Esophagus (tissue), 2 donors: ENCODE results near the gene PTPRZ1. TPM values are rescaled to one million over a fixed set of nuclear protein-coding genes. Genes with fewer than 3 reads are reported as not detected.

ENCODE experiments used
- H3K27ac ChIP-seq, 2 donors: one replicate each; pipeline ENCODE4 v1.5.1; 2013; ENCODE audit warnings: low read depth in 2 of 2, mild to moderate bottlenecking in 2 of 2, inconsistent platforms in 1 of 2, low read length in 1 of 2, moderate library complexity in 1 of 2
- H3K27me3 ChIP-seq, 2 donors: one replicate each; pipeline ENCODE4 v1.6.1; 2013; ENCODE audit warnings: low read length in 2 of 2, control low read depth in 1 of 2, mild to moderate bottlenecking in 1 of 2; ENCODE audit not compliant: insufficient read depth in 2 of 2, control insufficient read depth in 1 of 2
- H3K36me3 ChIP-seq, 2 donors: one replicate each; pipeline ENCODE4 v1.6.1; 2013; ENCODE audit warnings: low read length in 1 of 2; ENCODE audit not compliant: control insufficient read depth in 2 of 2, insufficient read depth in 2 of 2
- H3K4me1 ChIP-seq, 2 donors: one replicate each; pipeline ENCODE4 v1.6.1; 2013; ENCODE audit warnings: low read length in 1 of 2; ENCODE audit not compliant: control insufficient read depth in 2 of 2, insufficient read depth in 2 of 2
- H3K4me3 ChIP-seq, 2 donors: one replicate each; pipeline ENCODE4 v1.5.1; 2013; ENCODE audit warnings: low read length in 2 of 2, mild to moderate bottlenecking in 2 of 2, low read depth in 1 of 2, moderate library complexity in 1 of 2
- H3K9me3 ChIP-seq, 2 donors: one replicate each; pipeline ENCODE4 v1.6.1; 2013; ENCODE audit warnings: mild to moderate bottlenecking in 2 of 2, low read depth in 1 of 2, low read length in 1 of 2, moderate library complexity in 1 of 2; ENCODE audit not compliant: control insufficient read depth in 2 of 2, insufficient read depth in 1 of 2
- polyA plus RNA-seq, 2 donors: library from polyadenylated mRNA; stranded (reverse); fragments of 200-250 nt; gene quantifications; one replicate each; pipeline ENCODE4 v1.2.3, GENCODE V29; 2013
- donor health status: healthy with polysubstance abuse.
- donor health status: Bipolar disorder and iron deficiency.

Gene PTPRZ1
- polyA plus RNA-seq, 2 donors, result 9.3 to 13.3 TPM

GRCh38 chr7:122103064-122103463 lies 230.1 kb downstream of the PTPRZ1 start:
- H3K27me3 ChIP-seq, result no peaks in the 10 kb centered on the region
- H3K4me3 ChIP-seq, result no peak overlapping the region
- peaks cover 0 to 3% of the 10 kb centered on the region in 2 donors for H3K9me3 ChIP-seq
- H3K36me3 ChIP-seq, result no peaks in the 10 kb centered on the region
- no peaks in the 10 kb centered on the region for H3K4me1 ChIP-seq
- no peak overlapping the region for H3K27ac ChIP-seq
